ENCODE data around the gene FBRSL1. TPM values are rescaled to one million over a fixed set of nuclear protein-coding genes. Genes with fewer than 3 reads are reported as not detected.

Gene FBRSL1
- total and polyA plus RNA-seq, 2 of the 8 experiments (the other 6 are each of a cell fraction or from before 2014, with no cell fraction given) = 18.4 to 109 TPM

- Histone ChIP-seq H3K9ac (replicated peaks in 1 of 4; ENCODE audit: extremely low read depth in 1 of 4, low read depth in 3 of 4, low read length in 3 of 4) (no peak overlapping the region), H2BK20ac (ENCODE audit: low read length) (no peak overlapping the region), H2BK12ac (ENCODE audit: low read depth, low read length) (no peak overlapping the region), H3K4me3 (ENCODE audit: extremely low read depth in 1 of 4, insufficient read depth in 2 of 4, low read depth in 3 of 4, low read length in 4 of 4) (no peak overlapping the region), H3K4ac (replicated peaks; ENCODE audit: insufficient read length, low read depth, low read length) (no peak overlapping the region), H3K18ac (ENCODE audit: extremely low read depth, low read length) (no peak overlapping the region), H4K8ac (ENCODE audit: extremely low read depth, insufficient read depth, low read length) (no peak overlapping the region), H2AK5ac (ENCODE audit: low read depth, low read length) (no peak overlapping the region), H3K23ac (ENCODE audit: insufficient read length) (no peak overlapping the region), H3K9me3 (ENCODE audit: insufficient read depth in 2 of 2, low read depth in 1 of 2, low read length in 1 of 2) (peaks cover 38 to 52% of the 10 kb centered on the region in 2 experiments), H4K5ac (ENCODE audit: insufficient read length, low read depth, low read length) (no peak overlapping the region), H3K79me1 (ENCODE audit: low read depth, low read length) (no peaks in the 10 kb centered on the region), H2BK5ac (ENCODE audit: low read depth, low read length) (no peak overlapping the region), H2BK15ac (ENCODE audit: low read length) (no peak overlapping the region), H4K20me1 (replicated peaks in 1 of 2; ENCODE audit: control insufficient read depth in 1 of 2, insufficient read depth in 2 of 2, low read length in 2 of 2) (peaks cover 0 to 6% of the 10 kb centered on the region in 2 experiments), H3K4me2 (ENCODE audit: insufficient read depth in 1 of 2, low read depth in 2 of 2, low read length in 2 of 2) (no peak overlapping the region), H3K23me2 (ENCODE audit: low read depth, low read length) (no peaks in the 10 kb centered on the region; the same call in 1 of the 2 replicates), H2AFZ (ENCODE audit: low read length) (no peak overlapping the region), H4K91ac (replicated peaks; ENCODE audit: insufficient read length, low read length) (no peak overlapping the region), H3K36me3 (ENCODE audit: control insufficient read depth in 2 of 4, insufficient read depth in 4 of 4, low read length in 3 of 4) (no peaks in the 10 kb centered on the region; a peak in 2 of 8 replicates), H3K27me3 (replicated peaks in 1 of 4; ENCODE audit: control insufficient read depth in 3 of 4, extremely low read depth in 1 of 4, insufficient read depth in 3 of 4, low read length in 3 of 4) (peaks cover 50 to 80% (median 65%) of the 10 kb centered on the region in 4 experiments), H3K56ac (replicated peaks; ENCODE audit: insufficient read length, low read depth, low read length) (no peak overlapping the region), H3K27ac (ENCODE audit: low read depth, low read length) (no peak overlapping the region), H3K14ac (ENCODE audit: insufficient read length) (no peak overlapping the region), H3K4me1 (replicated peaks in 1 of 4; ENCODE audit: control insufficient read depth in 3 of 4, insufficient read depth in 4 of 4, low read length in 3 of 4) (no peaks in the 10 kb centered on the region), H2BK120ac (replicated peaks; ENCODE audit: low read depth, low read length) (no peak overlapping the region), H3K79me2 (ENCODE audit: control insufficient read depth in 1 of 2, insufficient read depth in 2 of 2, low read length in 2 of 2) (no peaks in the 10 kb centered on the region)
- no peak for DNase-seq (ENCODE audit: low read depth in 1 of 2, low spot score in 2 of 2)
- ChIA-PET CTCF (ENCODE audit: partially characterized antibody) (interaction anchor here (0.7 to 2.0 kb wide), 6 partner anchors 11 to 123 kb away, joined by 3 to 6 read pairs (median 4); no protein-coding TSS in a partner anchor), POLR2A (ENCODE audit: partially characterized antibody) (interaction anchor here (0.8 to 1.5 kb wide), 3 partner anchors 12 to 45 kb away, joined by 3 read pairs; no protein-coding TSS in a partner anchor)
- no peak for FAIRE-seq
- whole genome bisulfite sequencing, 2 experiments (ENCODE audit: extremely low coverage in 1 of 2, insufficient coverage in 1 of 2, insufficient read length in 1 of 2, insufficient replicate concordance in 2 of 2, low coverage in 1 of 2, low lambda C conversion rate in 2 of 2, missing lambda C conversion rate in 1 of 2) = 91% methylated on average over 25 of the region's 29 CpGs; no CpG with 5 or more reads in 1 of the 2 experiments
- TF ChIP-seq CTBP2 (IDR thresholded peaks at IDR 0.05; ENCODE audit: borderline replicate concordance, insufficient read depth, insufficient read length, low read length) (no peak), YY1 (IDR thresholded peaks at IDR 0.05; ENCODE audit: low read depth, low read length) (no peak), POLR2AphosphoS5 (IDR thresholded peaks at IDR 0.05; ENCODE audit: low read depth, low read length) (no peak), RFX5 (IDR thresholded peaks at IDR 0.05; ENCODE audit: borderline replicate concordance, low read depth, low read length) (no peak), CBX5 (IDR thresholded peaks at IDR 0.05; ENCODE audit: low read depth, low read length) (no peak), SP4 (IDR thresholded peaks at IDR 0.05; ENCODE audit: low read length) (no peak), TAF1 (IDR thresholded peaks at IDR 0.05; ENCODE audit: low read depth, low read length) (no peak), RBBP5 (IDR thresholded peaks at IDR 0.05; ENCODE audit: borderline replicate concordance, low read depth, low read length) (no peak)
These were observed 48.1 kb downstream of the FBRSL1 start for GRCh38 chr12:132537836-132538662.
